Thoracic aorta (tissue), 2 donors: Measurements from ENCODE around the gene CPT1A. TPM values are rescaled to one million over a fixed set of nuclear protein-coding genes. Genes with fewer than 3 reads are reported as not detected.

Experiments
- ATAC-seq: fragments of 150-250 bp; one replicate; pipeline ENCODE4 v1.8.0; 2017; ENCODE audit warnings: low read depth; ENCODE audit not compliant: insufficient number of reproducible peaks, low FRiP score
- DNase-seq: peaks from one replicate; pipeline ENCODE4 v3.0.0-alpha.2; 2020; ENCODE audit warnings: low spot score
- H3K27ac ChIP-seq, 2 donors: fragments of 200-600 bp; sonication (generic); 1 replicate in 1 of 2; 2 replicates in 1 of 2; pipeline ENCODE4 v1.5.1; 2016; ENCODE audit warnings: mild to moderate bottlenecking in 2 of 2, moderate library complexity in 2 of 2
- H3K27me3 ChIP-seq: fragments of 200-600 bp; sonication (generic); replicated peaks from 2 replicates; pipeline ENCODE4 v1.6.0; 2016; ENCODE audit warnings: mild to moderate bottlenecking; ENCODE audit not compliant: insufficient read depth
- H3K36me3 ChIP-seq: fragments of 200-600 bp; sonication (generic); one replicate; pipeline ENCODE4 v1.5.1; 2016
- H3K4me1 ChIP-seq, 2 donors: fragments of 200-600 bp; sonication (generic); 1 replicate in 1 of 2; 2 replicates in 1 of 2; pipeline versions ENCODE4 v1.5.1 to v1.6.0; 2016; ENCODE audit warnings: low read depth in 2 of 2, mild to moderate bottlenecking in 1 of 2; ENCODE audit not compliant: control insufficient read depth in 1 of 2
- H3K4me3 ChIP-seq: fragments of 200-600 bp; sonication (generic); 2 replicates; pipeline ENCODE4 v1.5.1; 2016; ENCODE audit warnings: mild to moderate bottlenecking
- H3K9me3 ChIP-seq: fragments of 200-600 bp; sonication (generic); 2 replicates; pipeline ENCODE4 v1.5.1; 2016
- total RNA-seq, 2 donors: library from RNA; depleted of rRNA; stranded (reverse); fragments of >200 nt; gene quantifications; one replicate each; pipeline versions ENCODE4 v1.1.0 to v1.2.3, GENCODE V29; 2016
- TF ChIP-seq, protein P1 (sequence below): fragments of 200-600 bp; sonication (generic); IDR thresholded peaks from one replicate; pipeline ENCODE4 v1.5.1; 2019; ENCODE audit warnings: antibody characterized with exemption

Gene CPT1A
- total RNA-seq, 2 donors from 2014 or later, result 61.1 to 75.3 TPM

DNA sequence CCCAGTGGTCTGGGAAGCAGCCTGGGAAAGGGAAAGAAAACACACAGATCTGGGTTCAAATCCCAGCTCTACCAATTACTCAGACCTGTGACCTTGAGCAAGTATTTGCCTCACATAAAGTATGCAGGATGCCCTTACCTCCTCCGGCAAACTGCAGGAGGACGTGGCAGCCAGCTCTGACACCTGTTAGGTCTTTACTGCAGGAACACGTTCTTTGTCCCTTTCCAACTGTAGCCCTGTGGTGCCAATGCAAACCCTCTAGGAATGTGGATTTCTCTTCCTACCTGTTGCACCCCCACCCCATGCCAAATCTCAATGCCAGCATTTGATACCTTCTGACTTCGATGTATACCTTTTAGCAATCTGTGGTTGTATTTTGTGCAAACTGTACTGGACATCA, 6.0 kb downstream of the CPT1A start:
- no peaks in the 10 kb centered on the region for H3K9me3 ChIP-seq
- peak overlapping the region in 1 of 2 donors; percentile 94 for H3K27ac ChIP-seq
- H3K4me1 ChIP-seq, result peaks cover 19 to 68% of the 10 kb centered on the region in 2 donors

DNA sequence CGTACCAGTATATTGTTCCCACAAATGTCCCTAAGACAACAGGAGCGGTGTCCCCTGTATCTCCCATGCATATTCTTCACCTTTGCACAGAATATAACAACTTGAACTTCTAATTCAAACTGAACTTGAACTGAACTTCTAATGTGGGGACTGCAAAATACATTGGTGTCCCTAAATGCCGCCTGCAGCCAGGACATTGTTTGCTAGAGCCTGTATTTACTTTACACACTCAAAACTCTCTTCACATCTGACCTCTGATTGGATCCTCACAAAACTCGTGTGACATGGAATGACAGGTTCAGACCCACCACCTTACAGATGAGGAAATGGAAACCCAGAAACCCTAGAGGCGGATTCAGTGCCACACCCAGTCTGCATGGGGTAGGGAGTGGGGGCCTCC, 6.4 kb downstream of the CPT1A start:
- TF ChIP-seq, protein P1, sequence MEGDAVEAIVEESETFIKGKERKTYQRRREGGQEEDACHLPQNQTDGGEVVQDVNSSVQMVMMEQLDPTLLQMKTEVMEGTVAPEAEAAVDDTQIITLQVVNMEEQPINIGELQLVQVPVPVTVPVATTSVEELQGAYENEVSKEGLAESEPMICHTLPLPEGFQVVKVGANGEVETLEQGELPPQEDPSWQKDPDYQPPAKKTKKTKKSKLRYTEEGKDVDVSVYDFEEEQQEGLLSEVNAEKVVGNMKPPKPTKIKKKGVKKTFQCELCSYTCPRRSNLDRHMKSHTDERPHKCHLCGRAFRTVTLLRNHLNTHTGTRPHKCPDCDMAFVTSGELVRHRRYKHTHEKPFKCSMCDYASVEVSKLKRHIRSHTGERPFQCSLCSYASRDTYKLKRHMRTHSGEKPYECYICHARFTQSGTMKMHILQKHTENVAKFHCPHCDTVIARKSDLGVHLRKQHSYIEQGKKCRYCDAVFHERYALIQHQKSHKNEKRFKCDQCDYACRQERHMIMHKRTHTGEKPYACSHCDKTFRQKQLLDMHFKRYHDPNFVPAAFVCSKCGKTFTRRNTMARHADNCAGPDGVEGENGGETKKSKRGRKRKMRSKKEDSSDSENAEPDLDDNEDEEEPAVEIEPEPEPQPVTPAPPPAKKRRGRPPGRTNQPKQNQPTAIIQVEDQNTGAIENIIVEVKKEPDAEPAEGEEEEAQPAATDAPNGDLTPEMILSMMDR, result no peak
- H3K36me3 ChIP-seq, result peaks cover 8% of the 10 kb centered on the region
- no peaks in the 10 kb centered on the region for H3K27me3 ChIP-seq
- ATAC-seq (no peak), DNase-seq (no peak)
- H3K4me3 ChIP-seq, result no peak overlapping the region
- H3K9me3 ChIP-seq, result no peaks in the 10 kb centered on the region
- H3K27ac ChIP-seq, result peak overlapping the region in 1 of 2 donors; percentile 94
- peaks cover 19 to 67% of the 10 kb centered on the region in 2 donors for H3K4me1 ChIP-seq

More for the DNA sequence above, 6.0 kb downstream of the CPT1A start:
- Histone ChIP-seq H3K27me3 (no peaks in the 10 kb centered on the region), H3K36me3 (peaks cover 5% of the 10 kb centered on the region), H3K4me3 (no peak overlapping the region)
- DNase-seq, result no peak
- no peak for ATAC-seq
- TF ChIP-seq, protein P1, result no peak

DNA sequence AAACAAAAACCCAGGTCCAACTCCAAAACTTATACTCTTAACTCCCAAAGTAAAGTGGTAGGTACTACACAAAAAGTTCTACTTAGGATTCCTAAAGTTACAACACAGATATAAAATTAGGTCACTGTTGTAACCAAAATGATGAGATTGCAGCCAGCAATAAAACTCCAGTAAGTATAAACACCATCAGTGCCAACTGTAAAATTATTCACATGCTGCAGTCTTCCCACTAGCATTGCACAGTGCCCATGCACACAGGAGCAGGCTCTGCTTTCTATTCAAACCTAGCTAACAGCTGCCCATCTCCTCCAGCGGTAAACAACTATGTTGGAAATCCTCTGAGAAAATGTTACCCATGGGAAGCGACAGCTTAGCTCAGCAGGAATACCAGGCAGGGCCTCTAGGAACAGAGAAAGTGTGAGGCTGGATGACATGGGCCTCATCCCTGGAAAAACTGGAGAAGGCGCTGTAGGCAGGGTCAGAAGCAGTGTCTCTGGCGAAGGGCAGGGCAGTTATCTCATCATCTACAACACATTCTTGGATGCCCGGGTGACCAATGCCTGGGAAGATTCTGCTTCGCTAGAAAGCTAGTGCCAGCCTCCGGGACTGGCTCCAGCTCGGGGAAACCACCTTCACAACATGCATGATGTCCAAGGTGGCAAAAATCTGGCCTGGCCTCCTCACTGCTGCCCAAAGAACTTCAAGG, 9.1 kb downstream of the CPT1A start:
- Histone ChIP-seq H3K4me3 (no peak overlapping the region), H3K9me3 (no peaks in the 10 kb centered on the region), H3K27me3 (no peaks in the 10 kb centered on the region), H3K4me1 (peaks cover 18 to 62% of the 10 kb centered on the region in 2 donors), H3K27ac (no peak overlapping the region), H3K36me3 (peaks cover 8% of the 10 kb centered on the region)
- DNase-seq (no peak), ATAC-seq (no peak)
- TF ChIP-seq, protein P1, result no peak

DNA sequence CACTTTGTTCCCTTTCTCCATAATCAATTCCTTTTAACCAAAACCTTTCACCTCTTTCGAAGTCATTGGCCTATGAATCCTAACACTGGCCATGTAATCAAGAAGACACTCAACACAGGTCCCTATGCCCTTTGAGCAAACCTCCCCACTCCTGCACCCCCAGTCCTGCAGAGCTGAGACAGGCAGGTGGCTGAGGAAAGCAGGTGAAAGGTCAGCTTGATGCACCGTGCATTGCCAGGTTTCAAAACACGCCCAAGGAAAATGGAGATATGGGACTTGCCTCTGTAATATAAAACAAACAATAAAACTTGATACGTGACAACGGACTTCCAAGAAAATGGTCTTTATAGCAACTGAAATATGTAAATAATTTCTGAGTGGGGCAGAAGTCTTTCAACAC, 10.6 kb downstream of the CPT1A start:
- Histone ChIP-seq H3K27ac (no peak overlapping the region), H3K4me1 (peaks cover 9 to 49% of the 10 kb centered on the region in 2 donors), H3K9me3 (no peaks in the 10 kb centered on the region), H3K4me3 (no peak overlapping the region), H3K27me3 (no peaks in the 10 kb centered on the region), H3K36me3 (peaks cover 8% of the 10 kb centered on the region)
- no peak for ATAC-seq
- no peak for DNase-seq
- TF ChIP-seq, protein P1, result no peak

DNA sequence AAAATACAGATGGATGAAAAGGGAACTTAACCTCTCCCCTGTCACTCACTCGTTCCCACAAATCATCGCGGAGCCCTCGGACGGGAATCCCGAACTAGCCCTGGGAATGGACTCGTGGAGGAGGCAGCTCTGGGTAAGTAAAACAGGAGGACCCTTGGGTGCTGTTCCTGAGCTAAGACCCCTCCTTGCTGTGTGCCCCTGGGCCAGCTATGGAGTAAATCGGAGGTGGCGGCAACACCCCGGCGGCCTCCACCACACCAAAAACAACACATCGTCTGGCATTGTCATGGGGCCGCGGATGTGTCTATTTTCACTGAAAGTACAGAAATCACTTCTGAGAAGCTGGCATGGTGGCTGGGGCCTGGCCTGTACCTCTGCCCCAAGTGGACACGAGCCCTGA, 12.1 kb downstream of the CPT1A start:
- peaks cover 8% of the 10 kb centered on the region for H3K36me3 ChIP-seq
- TF ChIP-seq, protein P1, result no peak
- H3K27ac ChIP-seq, result no peak overlapping the region
- H3K4me3 ChIP-seq, result no peak overlapping the region
- no peak for ATAC-seq
- peaks cover 6 to 43% of the 10 kb centered on the region in 2 donors for H3K4me1 ChIP-seq
- no peaks in the 10 kb centered on the region for H3K27me3 ChIP-seq
- DNase-seq, result no peak
- H3K9me3 ChIP-seq, result no peaks in the 10 kb centered on the region
